HAP-1 (cell line): ENCODE data around the gene STKLD1.

Experiments
- DNase-seq, 2 experiments: peaks; one replicate each; pipeline ENCODE4 v3.0.0-alpha.2; 2016 to 2020; ENCODE audit warnings: low spot score in 2 of 2
- H3K27me3 ChIP-seq: fragments of 250-450 bp; sonication (Bioruptor Pico); 2 replicates; pipeline ENCODE4 v1.5.1; 2020; ENCODE audit warnings: low read depth, mild to moderate bottlenecking, moderate library complexity
- H3K36me3 ChIP-seq: fragments of 250-450 bp; sonication (Bioruptor Pico); replicated peaks from 2 replicates; pipeline ENCODE4 v1.5.1; 2020; ENCODE audit warnings: mild to moderate bottlenecking
- H3K4me1 ChIP-seq: fragments of 250-450 bp; sonication (Bioruptor Pico); 2 replicates; pipeline ENCODE4 v1.5.1; 2020; ENCODE audit warnings: mild to moderate bottlenecking
- H3K4me3 ChIP-seq: fragments of 250-450 bp; sonication (Bioruptor Pico); 2 replicates; pipeline ENCODE4 v1.5.1; 2020; ENCODE audit warnings: mild to moderate bottlenecking, moderate library complexity
- H3K9me3 ChIP-seq: fragments of 250-450 bp; sonication (Bioruptor Pico); 2 replicates; pipeline ENCODE4 v1.5.1; 2020; ENCODE audit warnings: mild to moderate bottlenecking, moderate library complexity
- in situ Hi-C: fragments of 300-500 bp; cut with MboI; formaldehyde crosslinking; loops from 3 replicates; pipeline ENCODE4 v1.14.3; 2020; ENCODE audit warnings: low sequenced_read_pairs, inconsistent platforms, mixed read lengths

Gene STKLD1

GRCh38 chr9:133426011-133426410, 49.8 kb downstream of the STKLD1 start:
- no peak for DNase-seq
- H3K27me3 ChIP-seq: 0 out of 2 replicates have a peak, but pooled peaks cover 2% of the 10 kb centered on the region
- H3K4me3 ChIP-seq: no peak overlapping the region
- no peaks in the 10 kb centered on the region for H3K4me1 ChIP-seq
- in situ Hi-C loops: no loop called here
- H3K36me3 ChIP-seq: no peaks in the 10 kb centered on the region
- H3K9me3 ChIP-seq: no peaks in the 10 kb centered on the region

GRCh38 chr9:133427658-133428348, 51.6 kb downstream of the STKLD1 start:
- no peaks in the 10 kb centered on the region for H3K4me1 ChIP-seq
- no peak for DNase-seq
- H3K27me3 ChIP-seq: 0 out of 2 replicates have a peak, but pooled peaks cover 2% of the 10 kb centered on the region
- in situ Hi-C loops: no loop called here
- no peaks in the 10 kb centered on the region for H3K9me3 ChIP-seq
- no peaks in the 10 kb centered on the region for H3K36me3 ChIP-seq
- H3K4me3 ChIP-seq: no peak overlapping the region

- in situ Hi-C loops: no loop called here
- Histone ChIP-seq H3K4me1 (no peaks in the 10 kb centered on the region), H3K9me3 (no peaks in the 10 kb centered on the region), H3K36me3 (no peaks in the 10 kb centered on the region), H3K27me3 (0 out of 2 replicates have a peak, but pooled peaks cover 2% of the 10 kb centered on the region), H3K4me3 (no peak overlapping the region)
- peak; percentile 39 to 65 for DNase-seq
Observed at GRCh38 chr9:133428617-133429101, 52.5 kb downstream of the STKLD1 start.

- Histone ChIP-seq H3K36me3 (no peaks in the 10 kb centered on the region), H3K9me3 (no peaks in the 10 kb centered on the region), H3K4me3 (no peak overlapping the region), H3K4me1 (no peaks in the 10 kb centered on the region), H3K27me3 (0 out of 2 replicates have a peak, but pooled peaks cover 2% of the 10 kb centered on the region)
- in situ Hi-C loops: no loop called here
- no peak for DNase-seq
Observed at GRCh38 chr9:133429214-133429613, 53.0 kb downstream of the STKLD1 start.

- in situ Hi-C loops: no loop called here
- Histone ChIP-seq H3K4me3 (no peak overlapping the region), H3K36me3 (no peaks in the 10 kb centered on the region), H3K4me1 (no peaks in the 10 kb centered on the region), H3K27me3 (0 out of 2 replicates have a peak, but pooled peaks cover 2% of the 10 kb centered on the region), H3K9me3 (no peaks in the 10 kb centered on the region)
- peak in 1 of 2 experiments; percentile 66 for DNase-seq
Observed at GRCh38 chr9:133429641-133430161, 53.5 kb downstream of the STKLD1 start.

GRCh38 chr9:133430244-133430643, 54.1 kb downstream of the STKLD1 start:
- in situ Hi-C loops: no loop called here
- H3K4me3 ChIP-seq: no peak overlapping the region
- no peak for DNase-seq

GRCh38 chr9:133433351-133433843, 57.2 kb downstream of the STKLD1 start:
- in situ Hi-C loops: no loop called here
- Histone ChIP-seq H3K9me3 (no peaks in the 10 kb centered on the region), H3K4me1 (no peaks in the 10 kb centered on the region), H3K27me3 (no peaks in the 10 kb centered on the region), H3K36me3 (no peaks in the 10 kb centered on the region), H3K4me3 (no peak overlapping the region)
- DNase-seq: no peak

More at GRCh38 chr9:133430244-133430643, 54.1 kb downstream of the STKLD1 start:
- Histone ChIP-seq H3K4me1 (no peaks in the 10 kb centered on the region), H3K9me3 (no peaks in the 10 kb centered on the region), H3K27me3 (0 out of 2 replicates have a peak, but pooled peaks cover 2% of the 10 kb centered on the region), H3K36me3 (no peaks in the 10 kb centered on the region)

- Histone ChIP-seq H3K9me3 (no peaks in the 10 kb centered on the region), H3K36me3 (no peaks in the 10 kb centered on the region), H3K4me1 (no peaks in the 10 kb centered on the region), H3K27me3 (no peaks in the 10 kb centered on the region), H3K4me3 (no peak overlapping the region)
- in situ Hi-C loops: no loop called here
- DNase-seq: no peak
Observed at GRCh38 chr9:133436681-133437080, 60.5 kb downstream of the STKLD1 start.

GRCh38 chr9:133437753-133438531, 61.8 kb downstream of the STKLD1 start:
- H3K4me3 ChIP-seq: no peak overlapping the region
- H3K36me3 ChIP-seq: no peaks in the 10 kb centered on the region
- H3K27me3 ChIP-seq: no peaks in the 10 kb centered on the region
- no peaks in the 10 kb centered on the region for H3K4me1 ChIP-seq
- DNase-seq: no peak
- in situ Hi-C loops: no loop called here
- H3K9me3 ChIP-seq: no peaks in the 10 kb centered on the region

- DNase-seq: no peak
- in situ Hi-C loops: no loop called here
- H3K4me1 ChIP-seq: no peaks in the 10 kb centered on the region
- H3K36me3 ChIP-seq: no peaks in the 10 kb centered on the region
- H3K9me3 ChIP-seq: no peaks in the 10 kb centered on the region
- H3K27me3 ChIP-seq: no peaks in the 10 kb centered on the region
- H3K4me3 ChIP-seq: no peak overlapping the region
Observed at GRCh38 chr9:133439337-133439736, 63.2 kb downstream of the STKLD1 start.

GRCh38 chr9:133440874-133441273, 64.7 kb downstream of the STKLD1 start:
- no peak for DNase-seq
- in situ Hi-C loops: no loop called here
- Histone ChIP-seq H3K4me3 (no peak overlapping the region), H3K27me3 (peaks cover 3% of the 10 kb centered on the region), H3K9me3 (no peaks in the 10 kb centered on the region), H3K4me1 (no peaks in the 10 kb centered on the region), H3K36me3 (no peaks in the 10 kb centered on the region)

GRCh38 chr9:133441571-133441970, 65.4 kb downstream of the STKLD1 start:
- DNase-seq: no peak
- Histone ChIP-seq H3K27me3 (peaks cover 9% of the 10 kb centered on the region), H3K4me1 (no peaks in the 10 kb centered on the region), H3K36me3 (no peaks in the 10 kb centered on the region), H3K4me3 (no peak overlapping the region), H3K9me3 (no peaks in the 10 kb centered on the region)
- in situ Hi-C loops: no loop called here

GRCh38 chr9:133443248-133443647, 67.1 kb downstream of the STKLD1 start:
- H3K4me1 ChIP-seq: no peaks in the 10 kb centered on the region
- H3K27me3 ChIP-seq: peaks cover 19% of the 10 kb centered on the region
- H3K9me3 ChIP-seq: no peaks in the 10 kb centered on the region
- in situ Hi-C loops: no loop called here
- DNase-seq: no peak
- H3K4me3 ChIP-seq: no peak overlapping the region
- no peaks in the 10 kb centered on the region for H3K36me3 ChIP-seq

GRCh38 chr9:133443982-133444381, 67.8 kb downstream of the STKLD1 start:
- no peak overlapping the region for H3K4me3 ChIP-seq
- in situ Hi-C loops: no loop called here
- no peaks in the 10 kb centered on the region for H3K9me3 ChIP-seq
- peaks cover 19% of the 10 kb centered on the region for H3K27me3 ChIP-seq
- DNase-seq: no peak
- no peaks in the 10 kb centered on the region for H3K4me1 ChIP-seq
- H3K36me3 ChIP-seq: no peaks in the 10 kb centered on the region
